GM12801 (cell line): ENCODE measurements around the gene CACNA2D4.

Experiments used
- TF ChIP-seq, protein P1 (sequence below): IDR thresholded peaks from one replicate; pipeline ENCODE4 v1.5.1; 2011; ENCODE audit warnings: control low read depth; ENCODE audit not compliant: insufficient read length; ENCODE audit errors: extremely low read depth

CACNA2D4 gene

DNA sequence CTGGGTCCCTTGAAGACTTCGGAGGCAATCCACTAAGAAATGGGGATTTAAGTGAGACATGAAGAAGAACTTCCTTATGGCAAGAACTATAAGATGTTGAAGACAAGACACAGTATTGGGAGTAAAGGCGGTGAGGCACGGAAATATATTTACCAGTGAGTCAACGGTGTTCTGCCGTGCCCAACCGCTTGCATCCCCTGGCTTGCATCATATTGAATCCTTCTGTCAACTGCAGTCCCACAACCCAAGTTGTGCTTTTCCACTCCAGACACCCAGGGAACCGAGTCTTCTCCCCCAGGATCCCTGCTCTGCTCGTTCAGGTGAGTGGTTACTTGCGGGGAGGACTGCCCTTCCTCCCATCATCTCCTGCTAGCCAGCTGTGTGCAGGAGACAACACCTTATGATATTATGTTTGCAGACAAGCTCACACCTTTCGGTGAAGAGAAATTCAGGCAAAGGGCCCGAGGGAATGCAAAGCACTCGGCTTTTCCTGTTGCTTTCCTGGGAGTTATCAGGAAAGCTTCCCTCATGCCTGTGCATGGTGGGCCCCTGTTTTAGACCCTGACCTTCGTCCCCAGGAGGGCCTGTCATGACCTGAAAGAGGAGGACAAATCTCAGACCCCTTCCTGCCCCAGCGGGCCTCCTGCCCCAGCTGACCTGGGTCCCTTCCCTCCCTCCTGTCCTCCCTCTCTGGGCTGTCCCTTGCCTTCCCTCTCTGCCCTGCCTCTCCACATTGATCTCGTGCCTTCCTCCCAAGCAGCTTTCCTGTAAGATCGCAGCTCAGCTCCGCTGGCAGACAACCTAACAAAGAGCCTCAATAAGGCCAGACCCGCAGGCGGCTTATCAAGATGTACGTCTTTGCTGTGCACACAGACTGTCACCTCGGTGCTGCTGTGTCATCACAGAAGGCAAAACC is 102.4 kb downstream of the CACNA2D4 start:
- TF ChIP-seq, protein P1, sequence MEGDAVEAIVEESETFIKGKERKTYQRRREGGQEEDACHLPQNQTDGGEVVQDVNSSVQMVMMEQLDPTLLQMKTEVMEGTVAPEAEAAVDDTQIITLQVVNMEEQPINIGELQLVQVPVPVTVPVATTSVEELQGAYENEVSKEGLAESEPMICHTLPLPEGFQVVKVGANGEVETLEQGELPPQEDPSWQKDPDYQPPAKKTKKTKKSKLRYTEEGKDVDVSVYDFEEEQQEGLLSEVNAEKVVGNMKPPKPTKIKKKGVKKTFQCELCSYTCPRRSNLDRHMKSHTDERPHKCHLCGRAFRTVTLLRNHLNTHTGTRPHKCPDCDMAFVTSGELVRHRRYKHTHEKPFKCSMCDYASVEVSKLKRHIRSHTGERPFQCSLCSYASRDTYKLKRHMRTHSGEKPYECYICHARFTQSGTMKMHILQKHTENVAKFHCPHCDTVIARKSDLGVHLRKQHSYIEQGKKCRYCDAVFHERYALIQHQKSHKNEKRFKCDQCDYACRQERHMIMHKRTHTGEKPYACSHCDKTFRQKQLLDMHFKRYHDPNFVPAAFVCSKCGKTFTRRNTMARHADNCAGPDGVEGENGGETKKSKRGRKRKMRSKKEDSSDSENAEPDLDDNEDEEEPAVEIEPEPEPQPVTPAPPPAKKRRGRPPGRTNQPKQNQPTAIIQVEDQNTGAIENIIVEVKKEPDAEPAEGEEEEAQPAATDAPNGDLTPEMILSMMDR: no peak

- TF ChIP-seq, protein P1: no peak
These were observed 103.3 kb downstream of the CACNA2D4 start for GRCh38 chr12:1815108-1815507.

GRCh38 chr12:1814266-1814665 is 104.2 kb downstream of the CACNA2D4 start:
- TF ChIP-seq, protein P1: no peak

GRCh38 chr12:1812650-1813302 is 105.7 kb downstream of the CACNA2D4 start:
- TF ChIP-seq, protein P1: no peak

DNA sequence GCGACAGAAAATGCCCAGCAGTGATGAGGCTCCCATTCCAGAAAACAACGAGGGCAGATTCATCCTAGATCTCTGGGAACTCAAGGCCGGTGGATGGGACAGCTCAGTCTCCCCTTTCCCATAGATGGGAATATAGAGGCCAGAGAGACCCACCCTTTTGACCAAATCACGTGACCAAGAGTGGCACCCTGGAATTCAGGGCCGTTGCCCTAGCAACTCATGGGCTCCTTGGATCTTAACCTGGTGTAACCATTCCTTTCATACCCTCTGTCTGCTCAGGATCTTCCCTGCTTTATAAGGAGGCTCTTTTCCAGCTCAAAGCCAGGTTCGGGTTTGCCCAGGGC is 106.5 kb downstream of the CACNA2D4 start:
- TF ChIP-seq, protein P1: no peak

- TF ChIP-seq, protein P1: no peak
These were observed 107.0 kb downstream of the CACNA2D4 start for GRCh38 chr12:1811281-1811947.

- TF ChIP-seq, protein P1: no peak
These were observed 107.5 kb downstream of the CACNA2D4 start for GRCh38 chr12:1810931-1811280.
